Mucosa of descending colon (tissue), 3 donors: Measurements from ENCODE around the gene PLA2G6. TPM values are rescaled to one million over a fixed set of nuclear protein-coding genes. Genes with fewer than 3 reads are reported as not detected.

Source experiments
- ATAC-seq: fragments of 200-7000 bp; cut with Tn5 transposase; one replicate; pipeline ENCODE4 v1.9.1; 2020; ENCODE audit warnings: mild to moderate bottlenecking, moderate library complexity
- DNase-seq, 3 donors: peaks; one replicate each; pipeline ENCODE4 v3.0.0-alpha.2; 2020
- H3K36me3 ChIP-seq: fragments of 200-600 bp; one replicate; pipeline ENCODE4 v1.8.0; 2021; ENCODE audit warnings: low read depth, mild to moderate bottlenecking
- H3K4me1 ChIP-seq: fragments of 200-600 bp; one replicate; pipeline ENCODE4 v1.8.0; 2021; ENCODE audit warnings: low read depth, mild to moderate bottlenecking
- H3K4me3 ChIP-seq: fragments of 200-600 bp; one replicate; pipeline ENCODE4 v1.8.0; 2021; ENCODE audit warnings: mild to moderate bottlenecking
- H3K9me3 ChIP-seq: fragments of 200-600 bp; one replicate; pipeline ENCODE4 v1.8.0; 2021; ENCODE audit warnings: mild to moderate bottlenecking
- intact Hi-C, 2 donors: fragments of 100-400 bp; cut with DNase I in 1 of 2; cut with micrococcal nuclease in 1 of 2; formaldehyde crosslinking; loops; one replicate each; pipeline versions ENCODE4 v1.11.0 to v1.11.1; 2022; cut with DNase I, micrococcal nuclease
- total RNA-seq, 3 donors: library from RNA; stranded (reverse); fragmentation: NEBNext Ultra II Directional in 2 of 3; extraction: Animal tissue kit (Norgen Biotek cat#: 25700) in 2 of 3; gene quantifications; one replicate each; pipeline versions ENCODE4 v1.2.1 to v1.2.4, GENCODE V29; 2021 to 2023
- TF ChIP-seq, protein P1 (sequence below): fragments of 200-600 bp; IDR thresholded peaks from one replicate; pipeline ENCODE4 v1.8.0; 2022; ENCODE audit warnings: antibody characterized with exemption, mild to moderate bottlenecking
- donor health status: DM: no; HTN: no; CAD: no; lungs with moderate emphysema.
- donor health status: DM: no; HTN: no; CAD: no.
- donor health status: DM: no; HTN: yes; CAD: no.

The PLA2G6 gene
- total RNA-seq, 3 donors from 2014 or later: 28.5 to 38.7 (median 35.9) TPM

DNA sequence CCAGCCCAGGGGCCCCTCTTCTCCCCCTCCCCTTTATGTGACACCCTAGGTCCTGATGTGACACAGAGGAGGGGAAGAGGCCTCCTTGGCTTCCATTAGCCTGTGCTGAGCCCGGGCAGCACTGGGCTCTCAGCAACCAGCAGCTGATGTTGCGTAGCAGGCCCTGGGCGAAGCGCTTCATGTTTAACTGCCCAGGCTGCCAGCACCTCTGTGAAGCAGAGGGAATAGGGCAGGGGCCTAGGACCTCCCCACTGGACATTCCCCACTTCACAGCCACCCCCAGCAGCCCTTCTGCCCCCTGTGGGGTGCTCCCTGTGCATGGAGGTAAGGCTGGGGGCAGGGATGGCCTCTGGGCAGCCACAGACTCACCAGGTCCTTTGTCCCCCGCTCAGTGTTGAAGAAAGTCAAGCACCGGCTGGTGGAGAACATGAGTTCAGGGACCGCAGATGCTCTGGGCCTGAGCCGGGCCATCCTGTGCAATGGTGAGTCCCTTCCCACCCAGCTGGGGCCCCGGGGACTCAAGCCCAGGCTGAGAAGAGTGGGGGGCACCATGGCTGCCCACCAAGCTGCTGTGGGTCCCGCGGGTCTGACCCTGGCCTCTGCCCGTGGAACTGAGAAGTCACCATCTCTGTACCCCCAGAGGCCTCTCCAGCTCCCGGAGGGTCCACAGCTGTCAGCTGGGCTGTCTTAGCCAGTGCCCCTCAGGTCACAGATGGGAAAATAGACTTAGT lies 112.8 kb downstream of the PLA2G6 start:
- ATAC-seq (no peak), DNase-seq (peak in 1 of 3 donors; percentile 24)
- Histone ChIP-seq H3K9me3 (no peaks in the 10 kb centered on the region), H3K4me3 (no peak overlapping the region), H3K4me1 (no peaks in the 10 kb centered on the region), H3K36me3 (peaks cover 3% of the 10 kb centered on the region)
- intact Hi-C loops: no loop called here
- TF ChIP-seq, protein P1, sequence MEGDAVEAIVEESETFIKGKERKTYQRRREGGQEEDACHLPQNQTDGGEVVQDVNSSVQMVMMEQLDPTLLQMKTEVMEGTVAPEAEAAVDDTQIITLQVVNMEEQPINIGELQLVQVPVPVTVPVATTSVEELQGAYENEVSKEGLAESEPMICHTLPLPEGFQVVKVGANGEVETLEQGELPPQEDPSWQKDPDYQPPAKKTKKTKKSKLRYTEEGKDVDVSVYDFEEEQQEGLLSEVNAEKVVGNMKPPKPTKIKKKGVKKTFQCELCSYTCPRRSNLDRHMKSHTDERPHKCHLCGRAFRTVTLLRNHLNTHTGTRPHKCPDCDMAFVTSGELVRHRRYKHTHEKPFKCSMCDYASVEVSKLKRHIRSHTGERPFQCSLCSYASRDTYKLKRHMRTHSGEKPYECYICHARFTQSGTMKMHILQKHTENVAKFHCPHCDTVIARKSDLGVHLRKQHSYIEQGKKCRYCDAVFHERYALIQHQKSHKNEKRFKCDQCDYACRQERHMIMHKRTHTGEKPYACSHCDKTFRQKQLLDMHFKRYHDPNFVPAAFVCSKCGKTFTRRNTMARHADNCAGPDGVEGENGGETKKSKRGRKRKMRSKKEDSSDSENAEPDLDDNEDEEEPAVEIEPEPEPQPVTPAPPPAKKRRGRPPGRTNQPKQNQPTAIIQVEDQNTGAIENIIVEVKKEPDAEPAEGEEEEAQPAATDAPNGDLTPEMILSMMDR: no peak

DNA sequence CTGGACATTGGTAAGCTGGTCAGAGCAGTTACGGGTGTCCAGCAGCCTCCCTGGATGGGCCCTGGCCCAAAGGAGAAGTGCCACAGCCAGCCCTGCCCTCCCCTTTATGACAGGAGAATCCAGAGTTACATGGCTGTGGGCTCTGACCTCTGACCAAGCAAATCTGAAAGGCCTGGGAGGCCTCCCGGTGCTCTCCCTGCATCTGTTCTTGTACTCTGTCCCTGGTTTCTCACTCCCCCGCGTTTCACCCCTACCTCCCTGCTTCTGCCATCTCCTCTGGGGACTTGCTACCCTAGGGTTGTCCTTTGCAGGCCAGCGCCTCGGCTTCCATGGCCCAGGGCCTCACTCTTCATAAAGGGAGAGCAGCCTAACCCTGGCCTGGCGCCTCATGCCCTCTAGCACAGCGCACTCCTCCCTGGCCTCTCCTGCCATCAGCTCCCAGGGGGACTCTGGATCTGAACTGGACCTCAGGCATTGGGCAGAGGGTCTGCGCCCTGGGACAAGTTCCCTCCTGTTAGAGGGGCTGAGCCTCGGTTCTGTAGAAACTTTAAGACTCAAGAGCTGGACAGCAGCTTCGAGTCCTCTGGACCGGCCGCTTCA lies 113.8 kb downstream of the PLA2G6 start:
- Histone ChIP-seq H3K4me1 (no peaks in the 10 kb centered on the region), H3K4me3 (no peak overlapping the region), H3K9me3 (no peaks in the 10 kb centered on the region), H3K36me3 (peaks cover 3% of the 10 kb centered on the region)
- TF ChIP-seq, protein P1: no peak
- no peak for ATAC-seq
- intact Hi-C loops: no loop called here
- DNase-seq: peak in 1 of 3 donors; percentile 24

DNA sequence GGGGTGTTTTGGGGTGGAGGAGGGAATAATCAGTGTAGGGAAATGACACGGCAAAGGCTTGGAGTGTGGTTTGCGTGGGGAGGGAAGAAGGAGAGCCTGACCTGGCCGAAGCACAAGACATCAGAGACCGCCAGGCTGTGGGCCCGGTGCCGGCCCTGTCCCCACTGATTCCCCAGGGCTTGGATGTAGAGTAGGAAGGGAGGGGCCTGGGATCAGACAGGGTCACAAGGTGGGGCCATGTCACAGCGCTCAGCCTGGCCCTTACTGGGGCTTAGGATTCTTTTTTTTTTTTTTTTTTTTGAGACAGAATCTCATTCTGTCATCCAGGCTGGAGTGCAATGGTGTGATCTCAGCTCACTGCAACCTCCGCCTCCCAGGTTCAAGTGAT lies 114.6 kb downstream of the PLA2G6 start:
- H3K36me3 ChIP-seq: peaks cover 3% of the 10 kb centered on the region
- DNase-seq (peak in 1 of 3 donors; percentile 10), ATAC-seq (no peak)

DNA sequence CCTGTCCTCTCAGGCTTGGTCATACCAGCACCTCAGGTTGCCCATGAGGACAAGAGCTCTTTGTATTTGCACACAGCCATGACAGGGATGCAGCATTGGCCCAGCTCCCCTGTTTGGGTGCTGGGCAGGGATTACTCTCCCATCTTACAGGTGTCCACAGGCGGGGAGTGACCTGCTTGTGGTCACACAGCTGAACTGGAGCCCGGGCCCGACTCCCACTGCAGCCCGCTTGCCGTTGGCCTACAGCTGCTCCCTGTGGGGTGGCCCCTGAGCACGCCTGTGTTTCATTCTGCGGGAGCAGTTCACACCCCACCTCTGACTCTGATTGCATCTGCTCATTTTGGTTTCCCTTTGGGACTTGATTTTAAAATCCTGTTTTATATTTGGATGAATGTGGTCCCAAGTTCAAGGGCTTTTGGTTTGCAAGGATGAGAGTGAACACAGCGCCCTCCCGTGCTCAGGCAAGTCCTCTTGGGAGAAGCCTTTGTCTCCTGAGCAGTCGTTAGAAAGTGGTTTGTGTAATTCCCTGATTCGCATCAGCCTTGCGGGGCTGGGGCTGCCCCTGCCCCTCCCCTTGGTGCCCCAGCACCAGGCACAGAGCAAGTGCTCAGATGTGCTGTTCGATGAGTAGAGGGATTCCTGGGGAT lies 115.1 kb downstream of the PLA2G6 start:
- no peak for DNase-seq
- TF ChIP-seq, protein P1: no peak
- no peak for ATAC-seq
- Histone ChIP-seq H3K4me1 (no peaks in the 10 kb centered on the region), H3K36me3 (peaks cover 3% of the 10 kb centered on the region), H3K4me3 (no peak overlapping the region), H3K9me3 (no peaks in the 10 kb centered on the region)
- intact Hi-C loops: no loop called here

More for the DNA sequence above, 114.6 kb downstream of the PLA2G6 start:
- TF ChIP-seq, protein P1: no peak
- Histone ChIP-seq H3K4me1 (no peaks in the 10 kb centered on the region), H3K4me3 (no peak overlapping the region), H3K9me3 (no peaks in the 10 kb centered on the region)
- intact Hi-C loops: no loop called here

DNA sequence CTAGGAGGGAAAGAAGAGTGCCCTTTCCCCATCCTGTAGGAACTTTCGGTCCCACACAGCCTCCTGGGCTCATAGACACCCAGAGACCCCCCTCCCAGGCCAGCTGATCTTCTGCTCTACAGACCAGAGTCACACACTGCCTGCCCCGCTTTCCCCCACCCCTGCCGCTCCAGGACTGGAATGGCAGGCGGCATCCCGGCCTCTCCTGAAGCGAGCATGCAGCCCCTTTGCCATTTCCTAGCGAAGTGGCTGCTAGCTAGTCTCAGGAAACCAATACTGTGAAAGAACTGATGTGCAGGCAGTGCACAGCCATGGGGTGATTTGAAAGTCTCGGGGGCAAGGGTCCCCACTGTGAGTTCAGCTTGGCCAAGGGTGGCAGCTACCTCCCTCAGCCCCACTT lies 116.1 kb downstream of the PLA2G6 start:
- Histone ChIP-seq H3K4me3 (no peak overlapping the region), H3K9me3 (no peaks in the 10 kb centered on the region), H3K4me1 (no peaks in the 10 kb centered on the region), H3K36me3 (peaks cover 3% of the 10 kb centered on the region)
- intact Hi-C loops: no loop called here
- DNase-seq: no peak
- ATAC-seq: no peak
- TF ChIP-seq, protein P1: no peak
